ENCODE results near the gene YPEL2.
"Not testable (repeated sequence)": the region's sequence is repeated elsewhere in the genome, so short reads cannot be mapped to it uniquely, and the experiment has no call there.

The YPEL2 gene

GRCh38 chr17:59378675-59379074 lies 47.2 kb downstream of the YPEL2 start:
- no peak for DNase-seq

- no peak for DNase-seq
Measured at GRCh38 chr17:59380474-59380873, 49.0 kb downstream of the YPEL2 start.

GRCh38 chr17:59381716-59382570 lies 50.5 kb downstream of the YPEL2 start:
- no peak for DNase-seq

- DNase-seq, result no peak
Measured at GRCh38 chr17:59383893-59384292, 52.4 kb downstream of the YPEL2 start.

GRCh38 chr17:59387351-59388068 lies 56.1 kb downstream of the YPEL2 start:
- DNase-seq, result no peak

- DNase-seq, result no peak
Measured at GRCh38 chr17:59388069-59388556, 56.7 kb downstream of the YPEL2 start.

- no peak for DNase-seq
Measured at GRCh38 chr17:59389066-59389465, 57.6 kb downstream of the YPEL2 start.

GRCh38 chr17:59391021-59391420 lies 59.6 kb downstream of the YPEL2 start:
- no peak for DNase-seq

- DNase-seq, result no peak
Measured at GRCh38 chr17:59392973-59393679, 61.7 kb downstream of the YPEL2 start.

GRCh38 chr17:59393742-59394410 lies 62.4 kb downstream of the YPEL2 start:
- not testable (repeated sequence) for DNase-seq

- no peak for DNase-seq
Measured at GRCh38 chr17:59396134-59396826, 64.8 kb downstream of the YPEL2 start.

- no peak for DNase-seq
Measured at GRCh38 chr17:59397316-59398073, 66.0 kb downstream of the YPEL2 start.

- no peak for DNase-seq
Measured at GRCh38 chr17:59399914-59400313, 68.5 kb downstream of the YPEL2 start.

- DNase-seq, result no peak
Measured at GRCh38 chr17:59400858-59401257, 69.4 kb downstream of the YPEL2 start.

GRCh38 chr17:59401274-59401673 lies 69.8 kb downstream of the YPEL2 start:
- DNase-seq, result no peak

GRCh38 chr17:59401725-59402124 lies 70.3 kb downstream of the YPEL2 start:
- no peak for DNase-seq

GRCh38 chr17:59402760-59403159 lies 71.3 kb downstream of the YPEL2 start:
- DNase-seq, result no peak

- DNase-seq, result no peak
Measured at GRCh38 chr17:59404471-59404870, 73.0 kb downstream of the YPEL2 start.

GRCh38 chr17:59405944-59406705 lies 74.7 kb downstream of the YPEL2 start:
- no peak for DNase-seq

GRCh38 chr17:59406808-59407381 lies 75.4 kb downstream of the YPEL2 start:
- peak; percentile 34 for DNase-seq

All from DMS79 (cell line).